ENCODE results near the gene TCF4. TPM values are rescaled to one million over a fixed set of nuclear protein-coding genes. Genes with fewer than 3 reads are reported as not detected.

Gene TCF4
- total RNA-seq, 1 donor from 2014 or later: 199 TPM

DNA sequence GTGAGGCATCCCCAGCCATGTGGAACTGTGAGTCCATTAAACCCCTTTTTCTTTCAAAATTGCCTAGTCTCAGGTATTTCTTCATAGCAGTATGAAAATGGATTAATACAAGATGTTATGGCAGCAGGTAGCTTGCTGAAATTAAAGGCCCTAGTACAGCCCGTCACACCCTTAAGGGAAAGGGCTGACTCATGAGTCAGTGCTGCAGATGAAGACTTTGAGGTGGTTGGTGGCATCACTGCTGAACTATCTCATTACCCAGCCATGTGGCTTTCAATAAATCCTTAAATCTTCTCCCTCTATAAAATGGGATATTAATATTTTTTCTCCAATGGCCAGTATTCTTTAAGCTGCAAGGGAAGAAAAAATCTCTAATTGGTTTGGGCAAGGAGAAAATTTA, 402.6 kb downstream of the TCF4 start:
- TF ChIP-seq, protein P1, sequence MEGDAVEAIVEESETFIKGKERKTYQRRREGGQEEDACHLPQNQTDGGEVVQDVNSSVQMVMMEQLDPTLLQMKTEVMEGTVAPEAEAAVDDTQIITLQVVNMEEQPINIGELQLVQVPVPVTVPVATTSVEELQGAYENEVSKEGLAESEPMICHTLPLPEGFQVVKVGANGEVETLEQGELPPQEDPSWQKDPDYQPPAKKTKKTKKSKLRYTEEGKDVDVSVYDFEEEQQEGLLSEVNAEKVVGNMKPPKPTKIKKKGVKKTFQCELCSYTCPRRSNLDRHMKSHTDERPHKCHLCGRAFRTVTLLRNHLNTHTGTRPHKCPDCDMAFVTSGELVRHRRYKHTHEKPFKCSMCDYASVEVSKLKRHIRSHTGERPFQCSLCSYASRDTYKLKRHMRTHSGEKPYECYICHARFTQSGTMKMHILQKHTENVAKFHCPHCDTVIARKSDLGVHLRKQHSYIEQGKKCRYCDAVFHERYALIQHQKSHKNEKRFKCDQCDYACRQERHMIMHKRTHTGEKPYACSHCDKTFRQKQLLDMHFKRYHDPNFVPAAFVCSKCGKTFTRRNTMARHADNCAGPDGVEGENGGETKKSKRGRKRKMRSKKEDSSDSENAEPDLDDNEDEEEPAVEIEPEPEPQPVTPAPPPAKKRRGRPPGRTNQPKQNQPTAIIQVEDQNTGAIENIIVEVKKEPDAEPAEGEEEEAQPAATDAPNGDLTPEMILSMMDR (IDR thresholded peaks at IDR 0.05; ENCODE audit: partially characterized antibody, unreplicated experiment): no peak
- H3K4me3 Mint-ChIP-seq (ENCODE audit: unreplicated experiment): no peak overlapping the region
- no peaks in the 10 kb centered on the region for H3K4me1 Mint-ChIP-seq (ENCODE audit: low read depth, unreplicated experiment)
- no peaks in the 10 kb centered on the region for H3K27me3 Mint-ChIP-seq (ENCODE audit: unreplicated experiment)
- no peaks in the 10 kb centered on the region for H3K9me3 Mint-ChIP-seq (ENCODE audit: unreplicated experiment)
- H3K36me3 Mint-ChIP-seq (ENCODE audit: unreplicated experiment): no peaks in the 10 kb centered on the region
- no peak for DNase-seq
- no peak overlapping the region for H3K27ac Mint-ChIP-seq (ENCODE audit: unreplicated experiment)

DNA sequence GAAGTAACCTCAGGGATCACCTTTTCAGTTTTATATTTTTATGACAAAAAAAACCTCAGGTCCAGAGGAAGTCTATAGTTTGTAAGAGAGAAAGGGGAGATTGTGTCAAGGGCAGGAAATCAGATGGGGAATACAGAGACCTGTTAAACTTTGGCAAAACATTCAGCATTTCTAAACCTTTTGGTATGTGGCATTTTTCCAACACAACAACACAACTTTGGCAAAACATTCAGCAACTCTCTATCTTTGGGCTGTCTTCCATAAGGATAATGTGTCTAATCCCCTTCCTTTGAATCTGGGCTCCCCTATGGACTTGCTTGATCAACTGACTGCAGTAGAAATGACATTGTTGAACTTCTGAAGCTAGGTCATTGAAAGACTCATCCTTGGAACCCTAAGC, 408.2 kb downstream of the TCF4 start:
- Mint-ChIP-seq H3K27me3 (ENCODE audit: unreplicated experiment) (no peaks in the 10 kb centered on the region), H3K4me1 (ENCODE audit: low read depth, unreplicated experiment) (no peaks in the 10 kb centered on the region), H3K9me3 (ENCODE audit: unreplicated experiment) (no peaks in the 10 kb centered on the region), H3K4me3 (ENCODE audit: unreplicated experiment) (no peak overlapping the region), H3K36me3 (ENCODE audit: unreplicated experiment) (no peaks in the 10 kb centered on the region), H3K27ac (ENCODE audit: unreplicated experiment) (no peak overlapping the region)
- DNase-seq: no peak
- TF ChIP-seq, protein P1 (IDR thresholded peaks at IDR 0.05; ENCODE audit: partially characterized antibody, unreplicated experiment): no peak

DNA sequence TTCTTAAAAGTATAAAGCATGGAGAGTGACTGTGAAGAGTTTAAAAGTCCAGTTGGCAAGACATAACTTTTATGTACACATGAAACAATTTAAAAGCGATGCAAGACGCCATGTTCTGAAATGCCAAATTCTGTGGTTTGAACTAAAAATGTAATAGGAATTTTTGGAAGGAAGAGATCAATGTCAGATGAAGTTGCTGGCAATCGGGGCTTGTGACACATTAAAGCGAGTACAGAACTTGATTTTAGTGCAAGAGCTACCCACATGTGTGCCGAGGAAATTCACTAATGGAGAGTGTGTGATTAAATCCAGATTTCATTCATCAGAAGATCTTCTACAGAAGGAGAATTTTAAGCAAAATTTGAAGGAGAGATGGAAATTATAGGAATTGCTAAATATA, 408.6 kb downstream of the TCF4 start:
- Mint-ChIP-seq H3K9me3 (ENCODE audit: unreplicated experiment) (no peaks in the 10 kb centered on the region), H3K36me3 (ENCODE audit: unreplicated experiment) (no peaks in the 10 kb centered on the region), H3K4me1 (ENCODE audit: low read depth, unreplicated experiment) (no peaks in the 10 kb centered on the region), H3K27me3 (ENCODE audit: unreplicated experiment) (no peaks in the 10 kb centered on the region), H3K27ac (ENCODE audit: unreplicated experiment) (no peak overlapping the region), H3K4me3 (ENCODE audit: unreplicated experiment) (no peak overlapping the region)
- TF ChIP-seq, protein P1 (IDR thresholded peaks at IDR 0.05; ENCODE audit: partially characterized antibody, unreplicated experiment): no peak
- no peak for DNase-seq

DNA sequence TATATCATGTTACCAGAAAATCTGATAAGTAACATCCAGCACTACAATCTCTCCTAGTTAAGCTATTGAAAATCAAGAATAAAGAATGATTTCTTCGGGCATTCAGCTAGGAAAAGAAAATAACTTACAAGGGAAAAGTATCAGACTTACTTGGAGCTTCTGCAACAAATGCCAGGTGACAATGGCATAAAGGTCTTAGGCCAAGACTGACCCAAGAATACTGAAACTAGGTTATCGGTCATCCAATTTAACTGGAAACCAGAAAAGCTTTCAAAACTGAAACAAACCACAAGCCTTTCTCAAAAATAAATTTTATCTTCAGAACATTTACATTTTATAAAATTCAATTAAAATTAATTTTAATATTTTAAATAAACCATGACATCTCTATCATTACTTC, 414.7 kb downstream of the TCF4 start:
- Mint-ChIP-seq H3K9me3 (ENCODE audit: unreplicated experiment) (no peaks in the 10 kb centered on the region), H3K27ac (ENCODE audit: unreplicated experiment) (no peak overlapping the region), H3K36me3 (ENCODE audit: unreplicated experiment) (no peaks in the 10 kb centered on the region), H3K27me3 (ENCODE audit: unreplicated experiment) (no peaks in the 10 kb centered on the region), H3K4me1 (ENCODE audit: low read depth, unreplicated experiment) (no peaks in the 10 kb centered on the region), H3K4me3 (ENCODE audit: unreplicated experiment) (no peak overlapping the region)
- TF ChIP-seq, protein P1 (IDR thresholded peaks at IDR 0.05; ENCODE audit: partially characterized antibody, unreplicated experiment): no peak
- no peak for DNase-seq

Small RNA genes within 50 kb of the gene (microRNA-seq; reads per million reads assigned to microRNA genes)
- not detected for gene MIR4529 (ENCODE audit: unreplicated experiment)
